HepG2 (cell line): Measurements from ENCODE around the gene NMNAT1. TPM values are rescaled to one million over a fixed set of nuclear protein-coding genes. Genes with fewer than 3 reads are reported as not detected.

Source experiments
- ADNP ChIP-seq: sonication (generic); formaldehyde crosslinking; IDR thresholded peaks from 2 replicates; pipeline ENCODE4 v1.4.0; 2020; ENCODE audit warnings: missing genetic modification reagents
- CREM ChIP-seq, 2 experiments: sonication (generic) in 1 of 2; formaldehyde crosslinking in 1 of 2; IDR thresholded peaks; 2 replicates each; pipeline versions ENCODE4 v1.4.0 to v1.6.1; 2016 to 2020; ENCODE audit warnings: antibody characterized with exemption in 1 of 2, mild to moderate bottlenecking in 1 of 2, missing genetic modification reagents in 1 of 2
- ELF3 ChIP-seq: IDR thresholded peaks from 2 replicates; pipeline ENCODE4 v1.6.1; 2016; ENCODE audit warnings: missing genetic modification reagents, missing compliant biosample characterization
- HOXA5 ChIP-seq: sonication (generic); formaldehyde crosslinking; IDR thresholded peaks from 2 replicates; pipeline ENCODE4 v1.4.0; 2020; ENCODE audit warnings: missing genetic modification reagents
- LCORL ChIP-seq, 2 experiments: fragments of 450-650 bp in 1 of 2; sonication (generic) in 1 of 2; formaldehyde crosslinking in 1 of 2; IDR thresholded peaks; 2 replicates each; pipeline versions ENCODE4 v1.5.0 to v1.6.1; 2017 to 2020; ENCODE audit warnings: antibody characterized with exemption in 1 of 2, missing genetic modification reagents in 1 of 2
- MAFG ChIP-seq: sonication (generic); formaldehyde crosslinking; IDR thresholded peaks from 2 replicates; pipeline ENCODE4 v1.5.1; 2020; ENCODE audit warnings: mild to moderate bottlenecking, missing genetic modification reagents
- MTA3 ChIP-seq: sonication (generic); formaldehyde crosslinking; IDR thresholded peaks from 2 replicates; pipeline ENCODE4 v1.4.0; 2020; ENCODE audit warnings: missing genetic modification reagents
- RARA ChIP-seq: IDR thresholded peaks from 2 replicates; pipeline ENCODE4 v1.6.1; 2016; ENCODE audit warnings: missing genetic modification reagents, missing compliant biosample characterization
- SOX6 ChIP-seq, 2 experiments: fragments of 450-650 bp in 1 of 2; sonication (generic) in 1 of 2; formaldehyde crosslinking in 1 of 2; IDR thresholded peaks; 2 replicates each; pipeline versions ENCODE4 v1.4.0 to v1.6.1; 2017 to 2020; ENCODE audit warnings: antibody characterized with exemption in 1 of 2, mild to moderate bottlenecking in 1 of 2, missing genetic modification reagents in 1 of 2
- SP5 ChIP-seq: IDR thresholded peaks from 2 replicates; pipeline ENCODE4 v1.6.1; 2016; ENCODE audit warnings: low read depth, borderline replicate concordance
- ZNF136 ChIP-seq: sonication (generic); formaldehyde crosslinking; IDR thresholded peaks from 2 replicates; pipeline ENCODE4 v1.8.1; 2022; ENCODE audit warnings: low read depth, mild to moderate bottlenecking, moderate library complexity, missing genetic modification reagents
- ZNF331 ChIP-seq: sonication (generic); formaldehyde crosslinking; IDR thresholded peaks from 2 replicates; pipeline ENCODE4 v1.4.0; 2020; ENCODE audit warnings: missing genetic modification reagents
- ZNF460 ChIP-seq: sonication (generic); formaldehyde crosslinking; IDR thresholded peaks from 2 replicates; pipeline ENCODE4 v1.5.1; 2020; ENCODE audit warnings: missing genetic modification reagents, mild to moderate bottlenecking, borderline replicate concordance
- ZNF547 ChIP-seq: sonication (generic); formaldehyde crosslinking; IDR thresholded peaks from 2 replicates; pipeline ENCODE4 v1.5.1; 2020; ENCODE audit warnings: mild to moderate bottlenecking, missing genetic modification reagents
- ZNF839 ChIP-seq: sonication (generic); formaldehyde crosslinking; IDR thresholded peaks from 2 replicates; pipeline ENCODE4 v1.4.0; 2020; ENCODE audit warnings: missing genetic modification reagents, mild to moderate bottlenecking, borderline replicate concordance
- polyA plus RNA-seq, 8 experiments: library from polyadenylated mRNA; depleted of rRNA in 3 of 8; stranded (reverse) in 7 of 8; unstranded in 1 of 8; fragments of >200 nt; fragmentation: Illumina TruSeq in 4 of 8; extraction: Trizol in 4 of 8; gene quantifications; 2 replicates each; pipeline versions ENCODE4 v1.2.1 to v1.2.3, GENCODE V29; 2011 to 2016; ENCODE audit warnings: low read depth in 4 of 8, missing spikeins in 1 of 8, mixed read lengths in 1 of 8; ENCODE audit not compliant: insufficient read depth in 1 of 8
- total RNA-seq, 5 experiments: library from RNA; depleted of rRNA; stranded (reverse); fragments of >200 nt; fragmentation: Illumina TruSeq; extraction: Trizol; gene quantifications; 2 replicates each; pipeline ENCODE4 v1.2.3, GENCODE V29; 2016; ENCODE audit warnings: low read depth in 1 of 5
- TF ChIP-seq, protein P1 (sequence below): IDR thresholded peaks from 2 replicates; pipeline ENCODE4 v1.6.1; 2012; ENCODE audit warnings: inconsistent platforms
- TF ChIP-seq, protein P2 (sequence below): sonication (generic); IDR thresholded peaks from 2 replicates; pipeline ENCODE4 v1.6.1; 2016; ENCODE audit warnings: low read depth, borderline replicate concordance
- TF ChIP-seq, protein P3 (sequence below): sonication (generic); formaldehyde crosslinking; IDR thresholded peaks from 2 replicates; pipeline ENCODE4 v1.4.0; 2020; ENCODE audit warnings: mild to moderate bottlenecking, low read depth, missing genetic modification reagents
- TF ChIP-seq, protein P4 (sequence below): sonication (generic); formaldehyde crosslinking; IDR thresholded peaks from 2 replicates; pipeline ENCODE4 v1.5.0; 2020; ENCODE audit warnings: mild to moderate bottlenecking, missing genetic modification reagents
- TF ChIP-seq, protein P5 (sequence below): sonication (generic); formaldehyde crosslinking; conservative IDR thresholded peaks from 2 replicates; pipeline ENCODE4 v1.4.0; 2020; ENCODE audit warnings: missing genetic modification reagents

Gene NMNAT1
- total and polyA plus RNA-seq, 2 of the 13 experiments (the other 11 are each of a cell fraction or from before 2014, with no cell fraction given) = 5.6 to 12.2 TPM

DNA sequence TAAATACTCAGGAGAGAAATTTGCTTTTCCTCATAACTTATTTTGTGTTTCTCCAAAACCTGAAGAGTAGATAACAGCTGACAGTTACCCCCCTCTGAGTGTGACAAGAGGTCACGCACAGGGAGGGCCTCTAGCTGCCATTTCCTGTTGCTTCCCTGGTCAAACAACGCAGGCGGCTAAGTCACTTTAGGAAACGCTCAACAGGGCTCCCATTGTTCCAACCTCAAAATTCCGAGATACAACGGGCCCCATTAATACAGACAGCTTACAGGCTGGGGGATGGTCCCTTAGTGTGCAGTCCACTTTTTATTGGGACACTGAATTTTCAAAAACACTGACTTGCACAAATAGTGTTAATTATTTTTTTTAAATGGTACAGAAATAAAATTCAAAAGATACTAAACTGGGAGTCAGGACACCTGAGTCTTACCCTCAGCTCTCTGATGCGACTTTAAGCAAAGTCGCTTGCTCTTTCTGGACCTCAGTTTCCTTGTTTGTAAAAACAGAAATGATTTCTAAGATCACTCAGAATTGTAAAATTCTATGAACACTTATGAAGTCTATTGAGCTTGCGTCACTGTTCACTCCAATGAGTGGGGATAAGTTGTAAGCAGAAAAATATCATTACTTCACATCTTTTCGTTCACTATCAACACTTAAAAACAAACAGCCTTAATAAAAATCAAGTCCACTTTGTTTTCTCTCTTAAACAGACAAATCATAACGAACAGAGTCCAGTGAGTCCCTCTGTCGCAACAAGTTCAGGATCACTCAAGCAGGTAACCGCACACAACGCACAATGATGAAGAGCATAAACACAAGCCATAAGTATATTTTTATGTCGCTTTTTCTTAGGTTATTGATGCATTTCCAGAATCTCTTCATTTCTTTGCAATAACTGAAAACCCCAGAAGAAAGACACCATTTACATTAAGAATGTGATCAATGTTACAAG is 13.6 kb upstream of the NMNAT1 start (continued):
- TF ChIP-seq, protein P1, sequence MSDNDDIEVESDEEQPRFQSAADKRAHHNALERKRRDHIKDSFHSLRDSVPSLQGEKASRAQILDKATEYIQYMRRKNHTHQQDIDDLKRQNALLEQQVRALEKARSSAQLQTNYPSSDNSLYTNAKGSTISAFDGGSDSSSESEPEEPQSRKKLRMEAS = no peak
- TF ChIP-seq SOX6 (IDR thresholded peaks at IDR 0.05) = no peak
- peak; percentile 93 for TF ChIP-seq SOX6 (CRISPR knock-in tag; IDR thresholded peaks at IDR 0.05)
- TF ChIP-seq, protein P2, sequence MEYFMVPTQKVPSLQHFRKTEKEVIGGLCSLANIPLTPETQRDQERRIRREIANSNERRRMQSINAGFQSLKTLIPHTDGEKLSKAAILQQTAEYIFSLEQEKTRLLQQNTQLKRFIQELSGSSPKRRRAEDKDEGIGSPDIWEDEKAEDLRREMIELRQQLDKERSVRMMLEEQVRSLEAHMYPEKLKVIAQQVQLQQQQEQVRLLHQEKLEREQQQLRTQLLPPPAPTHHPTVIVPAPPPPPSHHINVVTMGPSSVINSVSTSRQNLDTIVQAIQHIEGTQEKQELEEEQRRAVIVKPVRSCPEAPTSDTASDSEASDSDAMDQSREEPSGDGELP = peak; percentile 97
- TF ChIP-seq HOXA5 (CRISPR knock-in tag) = no peak
- TF ChIP-seq ZNF136 = no peak
- peak; percentile 87 for TF ChIP-seq SP5 (CRISPR knock-in tag)
- TF ChIP-seq, protein P3, sequence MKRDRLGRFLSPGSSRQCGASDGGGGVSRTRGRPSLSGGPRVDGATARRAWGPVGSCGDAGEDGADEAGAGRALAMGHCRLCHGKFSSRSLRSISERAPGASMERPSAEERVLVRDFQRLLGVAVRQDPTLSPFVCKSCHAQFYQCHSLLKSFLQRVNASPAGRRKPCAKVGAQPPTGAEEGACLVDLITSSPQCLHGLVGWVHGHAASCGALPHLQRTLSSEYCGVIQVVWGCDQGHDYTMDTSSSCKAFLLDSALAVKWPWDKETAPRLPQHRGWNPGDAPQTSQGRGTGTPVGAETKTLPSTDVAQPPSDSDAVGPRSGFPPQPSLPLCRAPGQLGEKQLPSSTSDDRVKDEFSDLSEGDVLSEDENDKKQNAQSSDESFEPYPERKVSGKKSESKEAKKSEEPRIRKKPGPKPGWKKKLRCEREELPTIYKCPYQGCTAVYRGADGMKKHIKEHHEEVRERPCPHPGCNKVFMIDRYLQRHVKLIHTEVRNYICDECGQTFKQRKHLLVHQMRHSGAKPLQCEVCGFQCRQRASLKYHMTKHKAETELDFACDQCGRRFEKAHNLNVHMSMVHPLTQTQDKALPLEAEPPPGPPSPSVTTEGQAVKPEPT (CRISPR knock-in tag) = no peak
- TF ChIP-seq ZNF547 (CRISPR knock-in tag) = no peak
- peak; percentile 76; the same call in 1 of the 2 replicates for TF ChIP-seq CREM (IDR thresholded peaks at IDR 0.05)
- no peak for TF ChIP-seq CREM (CRISPR knock-in tag; IDR thresholded peaks at IDR 0.05)
- TF ChIP-seq LCORL (IDR thresholded peaks at IDR 0.05) = peak; percentile 65; the same call in 1 of the 2 replicates
- peak; percentile 84 for TF ChIP-seq LCORL (CRISPR knock-in tag; IDR thresholded peaks at IDR 0.05)
- peak; percentile 96 for TF ChIP-seq RARA (CRISPR knock-in tag)
- no peak for TF ChIP-seq ADNP (CRISPR knock-in tag)
- TF ChIP-seq ZNF331 (CRISPR knock-in tag) = peak; percentile 80
- no peak for TF ChIP-seq ZNF839 (CRISPR knock-in tag)
- TF ChIP-seq, protein P4, sequence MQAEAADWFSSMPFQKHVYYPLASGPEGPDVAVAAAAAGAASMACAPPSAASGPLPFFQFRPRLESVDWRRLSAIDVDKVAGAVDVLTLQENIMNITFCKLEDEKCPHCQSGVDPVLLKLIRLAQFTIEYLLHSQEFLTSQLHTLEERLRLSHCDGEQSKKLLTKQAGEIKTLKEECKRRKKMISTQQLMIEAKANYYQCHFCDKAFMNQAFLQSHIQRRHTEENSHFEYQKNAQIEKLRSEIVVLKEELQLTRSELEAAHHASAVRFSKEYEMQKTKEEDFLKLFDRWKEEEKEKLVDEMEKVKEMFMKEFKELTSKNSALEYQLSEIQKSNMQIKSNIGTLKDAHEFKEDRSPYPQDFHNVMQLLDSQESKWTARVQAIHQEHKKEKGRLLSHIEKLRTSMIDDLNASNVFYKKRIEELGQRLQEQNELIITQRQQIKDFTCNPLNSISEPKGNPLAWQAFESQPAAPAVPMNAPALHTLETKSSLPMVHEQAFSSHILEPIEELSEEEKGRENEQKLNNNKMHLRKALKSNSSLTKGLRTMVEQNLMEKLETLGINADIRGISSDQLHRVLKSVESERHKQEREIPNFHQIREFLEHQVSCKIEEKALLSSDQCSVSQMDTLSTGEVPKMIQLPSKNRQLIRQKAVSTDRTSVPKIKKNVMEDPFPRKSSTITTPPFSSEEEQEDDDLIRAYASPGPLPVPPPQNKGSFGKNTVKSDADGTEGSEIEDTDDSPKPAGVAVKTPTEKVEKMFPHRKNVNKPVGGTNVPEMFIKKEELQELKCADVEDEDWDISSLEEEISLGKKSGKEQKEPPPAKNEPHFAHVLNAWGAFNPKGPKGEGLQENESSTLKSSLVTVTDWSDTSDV = no peak
- TF ChIP-seq ELF3 = peak; percentile 97
- TF ChIP-seq, protein P5, sequence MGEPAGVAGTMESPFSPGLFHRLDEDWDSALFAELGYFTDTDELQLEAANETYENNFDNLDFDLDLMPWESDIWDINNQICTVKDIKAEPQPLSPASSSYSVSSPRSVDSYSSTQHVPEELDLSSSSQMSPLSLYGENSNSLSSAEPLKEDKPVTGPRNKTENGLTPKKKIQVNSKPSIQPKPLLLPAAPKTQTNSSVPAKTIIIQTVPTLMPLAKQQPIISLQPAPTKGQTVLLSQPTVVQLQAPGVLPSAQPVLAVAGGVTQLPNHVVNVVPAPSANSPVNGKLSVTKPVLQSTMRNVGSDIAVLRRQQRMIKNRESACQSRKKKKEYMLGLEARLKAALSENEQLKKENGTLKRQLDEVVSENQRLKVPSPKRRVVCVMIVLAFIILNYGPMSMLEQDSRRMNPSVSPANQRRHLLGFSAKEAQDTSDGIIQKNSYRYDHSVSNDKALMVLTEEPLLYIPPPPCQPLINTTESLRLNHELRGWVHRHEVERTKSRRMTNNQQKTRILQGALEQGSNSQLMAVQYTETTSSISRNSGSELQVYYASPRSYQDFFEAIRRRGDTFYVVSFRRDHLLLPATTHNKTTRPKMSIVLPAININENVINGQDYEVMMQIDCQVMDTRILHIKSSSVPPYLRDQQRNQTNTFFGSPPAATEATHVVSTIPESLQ = no peak
- TF ChIP-seq MAFG = no peak
- TF ChIP-seq ZNF460 (CRISPR knock-in tag) = no peak
- no peak for TF ChIP-seq MTA3
